ENCODE measurements around the gene THPO. TPM values are rescaled to one million over a fixed set of nuclear protein-coding genes. Genes with fewer than 3 reads are reported as not detected.

The THPO gene
- polyA plus RNA-seq, 1 donor (not counting 4 experiments of a cell fraction or from before 2014, with no cell fraction given): not detected

DNA sequence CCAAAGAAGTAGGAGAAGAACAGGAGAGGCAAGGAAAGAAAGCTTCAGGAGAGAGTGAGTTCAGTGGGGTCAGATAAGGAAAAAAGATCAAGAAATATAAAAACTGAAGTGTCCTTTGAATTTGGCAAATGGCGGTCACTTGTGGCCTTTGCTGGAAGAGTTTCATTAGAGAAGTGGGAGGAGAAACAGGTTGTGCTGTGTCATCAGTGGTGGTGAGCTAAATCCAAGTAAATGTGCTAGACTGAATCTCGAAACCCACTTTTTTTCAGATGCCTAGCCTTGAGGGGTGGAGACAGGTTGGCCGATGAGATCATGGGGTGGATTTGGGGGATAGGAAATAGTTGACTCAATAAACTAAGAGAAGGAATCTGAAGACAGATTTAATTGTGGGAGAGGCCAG is 45.6 kb upstream of the THPO start:
- dilution Hi-C loops (cut with MboI; ENCODE audit: extremely low pct_ligation_motif_present, low sequenced_read_pairs): no loop called here
- no peak for TF ChIP-seq EZH2 (IDR thresholded peaks at IDR 0.05; ENCODE audit: low read length)
- TF ChIP-seq CTCF (optimal IDR thresholded peaks at IDR 0.05 in 1 of 3, IDR thresholded peaks at IDR 0.05 in 1 of 3, conservative IDR thresholded peaks at IDR 0.05 in 1 of 3; ENCODE audit: extremely low read depth in 1 of 3, insufficient read depth in 2 of 3, low read length in 3 of 3): no peak
- Histone ChIP-seq H3K27me3 (ENCODE audit: control insufficient read depth, extremely low read depth, insufficient read depth, low read length) (peaks cover 4% of the 10 kb centered on the region), H3K9me3 (ENCODE audit: control insufficient read depth, low read depth, low read length) (no peaks in the 10 kb centered on the region), H3K9me1 (ENCODE audit: control insufficient read depth, extremely low read depth, insufficient read depth, low read length) (no peaks in the 10 kb centered on the region), H3K4me3 (ENCODE audit: control insufficient read depth in 2 of 3, extremely low read depth in 1 of 3, insufficient read depth in 2 of 3, low read depth in 1 of 3, low read length in 3 of 3) (no peak overlapping the region), H3K36me3 (ENCODE audit: control insufficient read depth in 2 of 2, extremely low read depth in 1 of 2, insufficient read depth in 2 of 2, low read length in 2 of 2) (no peaks in the 10 kb centered on the region), H3K27ac (ENCODE audit: control insufficient read depth, insufficient read depth, low read length) (no peak overlapping the region), H3K79me2 (ENCODE audit: control insufficient read depth, insufficient read depth, low read length) (no peaks in the 10 kb centered on the region), H3K4me1 (ENCODE audit: control insufficient read depth, extremely low read depth, insufficient read depth, low read length) (peaks cover 3% of the 10 kb centered on the region), H3K4me2 (ENCODE audit: control insufficient read depth, extremely low read depth, insufficient read depth, low read depth, low read length) (no peak overlapping the region), H2AFZ (ENCODE audit: control insufficient read depth, low read length) (no peak overlapping the region), H4K20me1 (ENCODE audit: control insufficient read depth, extremely low read depth, insufficient read depth, low read length) (no peaks in the 10 kb centered on the region), H3K9ac (ENCODE audit: control insufficient read depth, extremely low read depth, insufficient read depth, low read length) (no peak overlapping the region)
- DNase-seq (ENCODE audit: low read depth, low spot score) (no peak), FAIRE-seq (no peak)

DNA sequence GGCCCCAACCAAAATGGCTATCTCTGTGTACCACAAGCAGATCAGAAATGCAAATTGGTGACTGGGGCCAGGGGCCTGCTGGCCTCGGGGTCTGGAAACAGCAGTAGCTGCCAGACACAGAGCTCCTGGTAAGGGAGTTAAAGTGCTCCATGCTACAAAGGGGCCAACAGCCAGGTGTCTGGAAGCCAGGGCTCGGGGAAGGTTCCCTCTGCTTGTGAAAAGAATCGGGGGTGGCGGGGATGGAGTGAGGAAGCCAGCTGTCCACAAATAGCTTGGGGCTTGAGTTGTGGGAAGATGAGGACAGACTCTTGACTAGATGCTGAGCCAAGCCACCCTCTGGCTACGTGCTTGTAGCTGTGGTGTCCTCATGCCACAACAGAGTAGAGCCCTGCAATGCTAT is 41.2 kb upstream of the THPO start:
- Histone ChIP-seq H3K9me3 (ENCODE audit: control insufficient read depth, low read depth, low read length) (no peaks in the 10 kb centered on the region), H4K20me1 (ENCODE audit: control insufficient read depth, extremely low read depth, insufficient read depth, low read length) (no peaks in the 10 kb centered on the region), H3K79me2 (ENCODE audit: control insufficient read depth, insufficient read depth, low read length) (no peaks in the 10 kb centered on the region), H3K4me1 (ENCODE audit: control insufficient read depth, extremely low read depth, insufficient read depth, low read length) (no peaks in the 10 kb centered on the region), H3K36me3 (ENCODE audit: control insufficient read depth in 2 of 2, extremely low read depth in 1 of 2, insufficient read depth in 2 of 2, low read length in 2 of 2) (no peaks in the 10 kb centered on the region), H2AFZ (ENCODE audit: control insufficient read depth, low read length) (no peak overlapping the region), H3K27me3 (ENCODE audit: control insufficient read depth, extremely low read depth, insufficient read depth, low read length) (no peaks in the 10 kb centered on the region), H3K4me2 (ENCODE audit: control insufficient read depth, extremely low read depth, insufficient read depth, low read depth, low read length) (no peak overlapping the region), H3K4me3 (ENCODE audit: control insufficient read depth in 2 of 3, extremely low read depth in 1 of 3, insufficient read depth in 2 of 3, low read depth in 1 of 3, low read length in 3 of 3) (no peak overlapping the region), H3K9me1 (ENCODE audit: control insufficient read depth, extremely low read depth, insufficient read depth, low read length) (no peaks in the 10 kb centered on the region), H3K27ac (ENCODE audit: control insufficient read depth, insufficient read depth, low read length) (no peak overlapping the region), H3K9ac (ENCODE audit: control insufficient read depth, extremely low read depth, insufficient read depth, low read length) (no peak overlapping the region)
- no peak for FAIRE-seq
- no peak for TF ChIP-seq EZH2 (IDR thresholded peaks at IDR 0.05; ENCODE audit: low read length)
- no peak for TF ChIP-seq CTCF (optimal IDR thresholded peaks at IDR 0.05 in 1 of 3, IDR thresholded peaks at IDR 0.05 in 1 of 3, conservative IDR thresholded peaks at IDR 0.05 in 1 of 3; ENCODE audit: extremely low read depth in 1 of 3, insufficient read depth in 2 of 3, low read length in 3 of 3)
- dilution Hi-C loops (cut with MboI; ENCODE audit: extremely low pct_ligation_motif_present, low sequenced_read_pairs): no loop called here
- no peak for DNase-seq (ENCODE audit: low read depth, low spot score)
